HepG2 (cell line): Measurements from ENCODE around the gene PAK1. TPM values are rescaled to one million over a fixed set of nuclear protein-coding genes. Genes with fewer than 3 reads are reported as not detected.
A peak's percentile ranks its signal among the peaks of the same experiment; 100 is the strongest.

ENCODE experiments used
- GATAD1 ChIP-seq: IDR thresholded peaks from 2 replicates; pipeline ENCODE4 v1.6.1; 2016; ENCODE audit warnings: missing genetic modification reagents, missing compliant biosample characterization
- HNRNPLL ChIP-seq: fragments of 200-400 bp; formaldehyde crosslinking; IDR thresholded peaks from 2 replicates; pipeline ENCODE4 v1.6.1; 2017; ENCODE audit warnings: mild to moderate bottlenecking, low read depth, low read length; ENCODE audit not compliant: poor library complexity, severe bottlenecking
- KDM3A ChIP-seq: IDR thresholded peaks from 2 replicates; pipeline ENCODE4 v1.6.1; 2018; ENCODE audit warnings: low read depth, missing compliant biosample characterization
- MXD3 ChIP-seq: IDR thresholded peaks from 2 replicates; pipeline ENCODE4 v1.6.1; 2016; ENCODE audit warnings: mild to moderate bottlenecking, missing biosample characterization, missing genetic modification reagents
- PRPF4 ChIP-seq: fragments of 200-400 bp; formaldehyde crosslinking; IDR thresholded peaks from 2 replicates; pipeline ENCODE4 v1.6.1; 2016; ENCODE audit warnings: low read length, low read depth; ENCODE audit not compliant: poor library complexity, severe bottlenecking
- RFXANK ChIP-seq: IDR thresholded peaks from 2 replicates; pipeline ENCODE4 v1.6.1; 2016
- SALL1 ChIP-seq: sonication (generic); formaldehyde crosslinking; IDR thresholded peaks from 2 replicates; pipeline ENCODE4 v1.8.0; 2022; ENCODE audit warnings: mild to moderate bottlenecking, missing genetic modification reagents
- SALL2 ChIP-seq: sonication (generic); formaldehyde crosslinking; IDR thresholded peaks from 2 replicates; pipeline ENCODE4 v1.8.1; 2023; ENCODE audit warnings: mild to moderate bottlenecking, missing genetic modification reagents, inconsistent platforms
- SMC3 ChIP-seq: IDR thresholded peaks from 2 replicates; pipeline ENCODE4 v1.6.1; 2011; ENCODE audit warnings: low read length, improper control_type of control experiment
- ZFY ChIP-seq: sonication (generic); formaldehyde crosslinking; IDR thresholded peaks from 2 replicates; pipeline ENCODE4 v1.4.0; 2020; ENCODE audit warnings: missing genetic modification reagents
- ZNF138 ChIP-seq: sonication (generic); formaldehyde crosslinking; IDR thresholded peaks from 2 replicates; pipeline ENCODE4 v1.5.0; 2020; ENCODE audit warnings: mild to moderate bottlenecking, low read depth, missing genetic modification reagents
- ZNF407 ChIP-seq: sonication (generic); formaldehyde crosslinking; IDR thresholded peaks from one replicate; pipeline ENCODE4 v1.5.1; 2020; ENCODE audit warnings: mild to moderate bottlenecking, missing genetic modification reagents; ENCODE audit errors: not compliant biosample characterization
- ZNF503 ChIP-seq: sonication (generic); formaldehyde crosslinking; IDR thresholded peaks from 2 replicates; pipeline ENCODE4 v1.4.0; 2020; ENCODE audit warnings: missing genetic modification reagents
- ZNF619 ChIP-seq: sonication (generic); formaldehyde crosslinking; IDR thresholded peaks from 2 replicates; pipeline ENCODE4 v1.4.0; 2020; ENCODE audit warnings: mild to moderate bottlenecking, missing genetic modification reagents
- ZNF713 ChIP-seq: sonication (generic); formaldehyde crosslinking; IDR thresholded peaks from 2 replicates; pipeline ENCODE4 v1.4.0; 2020; ENCODE audit warnings: mild to moderate bottlenecking, missing genetic modification reagents
- polyA plus RNA-seq, 8 experiments: library from polyadenylated mRNA; depleted of rRNA in 3 of 8; stranded (reverse) in 7 of 8; unstranded in 1 of 8; fragments of >200 nt; fragmentation: Illumina TruSeq in 4 of 8; extraction: Trizol in 4 of 8; gene quantifications; 2 replicates each; pipeline versions ENCODE4 v1.2.1 to v1.2.3, GENCODE V29; 2011 to 2016; ENCODE audit warnings: low read depth in 4 of 8, missing spikeins in 1 of 8, mixed read lengths in 1 of 8; ENCODE audit not compliant: insufficient read depth in 1 of 8
- total RNA-seq, 5 experiments: library from RNA; depleted of rRNA; stranded (reverse); fragments of >200 nt; fragmentation: Illumina TruSeq; extraction: Trizol; gene quantifications; 2 replicates each; pipeline ENCODE4 v1.2.3, GENCODE V29; 2016; ENCODE audit warnings: low read depth in 1 of 5
- TF ChIP-seq, protein P1 (sequence below): sonication (generic); formaldehyde crosslinking; IDR thresholded peaks from 2 replicates; pipeline ENCODE4 v1.5.1; 2020; ENCODE audit warnings: mild to moderate bottlenecking, missing genetic modification reagents, borderline replicate concordance

Gene PAK1
- total and polyA plus RNA-seq, 2 of the 13 experiments (the other 11 are each of a cell fraction or from before 2014, with no cell fraction given), result 1.5 to 4.3 TPM

DNA sequence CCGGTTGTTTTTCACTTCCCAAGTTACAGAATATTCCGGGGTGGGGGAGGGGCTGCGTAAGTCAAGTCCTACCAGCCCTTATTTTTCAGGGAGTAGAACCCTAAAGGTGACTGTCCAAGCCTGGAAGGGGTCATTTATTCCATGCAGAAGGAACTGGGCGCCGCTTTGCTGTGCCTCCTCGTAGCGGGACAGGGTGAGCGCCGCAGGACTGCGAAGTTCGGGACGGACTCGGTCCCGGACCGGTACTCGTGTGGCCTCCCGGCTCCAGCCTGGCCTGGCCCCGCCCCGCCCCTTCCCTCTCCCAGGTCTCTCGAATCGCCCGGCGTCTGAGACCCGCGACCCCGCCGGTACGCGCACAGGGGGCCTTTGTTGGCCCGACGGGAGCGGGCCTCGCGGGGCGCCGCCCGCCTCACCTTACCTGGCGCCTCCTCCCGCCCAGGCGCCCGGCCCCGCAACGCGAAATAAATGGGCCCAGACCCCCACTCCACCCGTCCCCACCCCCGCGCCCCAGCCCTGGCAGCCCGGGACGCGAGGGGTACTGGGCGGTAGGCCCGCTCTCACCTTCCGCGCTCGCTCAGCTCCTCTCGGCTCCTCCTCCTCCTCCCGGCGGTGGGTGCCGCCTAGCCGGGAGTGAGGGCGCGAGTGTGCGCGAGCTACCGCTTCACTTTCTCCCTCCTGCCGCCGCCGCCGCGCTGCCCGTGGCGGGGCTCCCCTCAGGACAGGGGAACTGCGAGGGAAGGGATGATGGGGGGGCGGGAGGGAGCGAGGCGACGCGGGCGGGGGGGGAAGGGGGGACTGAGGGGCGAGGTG, 698 bp downstream of the PAK1 start (continued):
- TF ChIP-seq MXD3 (CRISPR knock-in tag), result no peak
- TF ChIP-seq ZNF713 (CRISPR knock-in tag), result no peak
- TF ChIP-seq ZNF503, result no peak
- TF ChIP-seq, protein P1, sequence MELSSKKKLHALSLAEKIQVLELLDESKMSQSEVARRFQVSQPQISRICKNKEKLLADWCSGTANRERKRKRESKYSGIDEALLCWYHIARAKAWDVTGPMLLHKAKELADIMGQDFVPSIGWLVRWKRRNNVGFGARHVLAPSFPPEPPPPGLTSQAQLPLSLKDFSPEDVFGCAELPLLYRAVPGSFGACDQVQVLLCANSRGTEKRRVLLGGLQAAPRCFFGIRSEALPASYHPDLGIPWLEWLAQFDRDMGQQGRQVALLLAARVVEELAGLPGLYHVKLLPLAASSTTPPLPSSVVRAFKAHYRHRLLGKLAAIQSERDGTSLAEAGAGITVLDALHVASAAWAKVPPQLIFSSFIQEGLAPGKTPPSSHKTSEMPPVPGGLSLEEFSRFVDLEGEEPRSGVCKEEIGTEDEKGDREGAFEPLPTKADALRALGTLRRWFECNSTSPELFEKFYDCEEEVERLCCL, result no peak
- 0 out of 2 replicates have a peak, but pooled peaks have one; percentile 6 for TF ChIP-seq SALL1 (CRISPR knock-in tag)
- TF ChIP-seq ZNF138 (CRISPR knock-in tag), result no peak
- no peak for TF ChIP-seq SMC3
- peak; percentile 6 for TF ChIP-seq HNRNPLL
- TF ChIP-seq KDM3A (CRISPR knock-in tag), result 0 out of 2 replicates have a peak, but pooled peaks have one; percentile 14
- TF ChIP-seq SALL2 (CRISPR knock-in tag), result 0 out of 2 replicates have a peak, but pooled peaks have one; percentile 12
- no peak for TF ChIP-seq GATAD1
- TF ChIP-seq PRPF4, result no peak
- no peak; the same call in 1 of the 2 replicates for TF ChIP-seq ZFY (CRISPR knock-in tag)
- no peak for TF ChIP-seq RFXANK (CRISPR knock-in tag)
- peak; percentile 40 for TF ChIP-seq ZNF407 (CRISPR knock-in tag)
- no peak for TF ChIP-seq ZNF619 (CRISPR knock-in tag)
